Measurements from ENCODE around the gene MED13. TPM values are rescaled to one million over a fixed set of nuclear protein-coding genes. Genes with fewer than 3 reads are reported as not detected.

MED13 gene
- total RNA-seq, 1 donor from 2014 or later = 59.9 TPM

GRCh38 chr17:62045517-62045916 lies 19.6 kb downstream of the MED13 start:
- DNase-seq (ENCODE audit: extremely low spot score in 2 of 2) = no peak
- H3K27ac ChIP-seq = no peak overlapping the region
- no peaks in the 10 kb centered on the region for H3K9me3 ChIP-seq
- peaks cover 24% of the 10 kb centered on the region for H3K4me1 ChIP-seq
- no peak overlapping the region for H3K4me3 ChIP-seq
- no peaks in the 10 kb centered on the region for H3K27me3 ChIP-seq
- TF ChIP-seq CTCF (IDR thresholded peaks at IDR 0.05) = no peak
- TF ChIP-seq POLR2A (IDR thresholded peaks at IDR 0.05) = no peak
- no peak for TF ChIP-seq POLR2AphosphoS5 (IDR thresholded peaks at IDR 0.05; ENCODE audit: insufficient read depth in 1 of 2, low read depth in 1 of 2)
- H3K36me3 ChIP-seq = peaks cover 0 to 18% of the 10 kb centered on the region in 2 donors
- intact Hi-C loops (cut with DNase I) = no loop called here

DNA sequence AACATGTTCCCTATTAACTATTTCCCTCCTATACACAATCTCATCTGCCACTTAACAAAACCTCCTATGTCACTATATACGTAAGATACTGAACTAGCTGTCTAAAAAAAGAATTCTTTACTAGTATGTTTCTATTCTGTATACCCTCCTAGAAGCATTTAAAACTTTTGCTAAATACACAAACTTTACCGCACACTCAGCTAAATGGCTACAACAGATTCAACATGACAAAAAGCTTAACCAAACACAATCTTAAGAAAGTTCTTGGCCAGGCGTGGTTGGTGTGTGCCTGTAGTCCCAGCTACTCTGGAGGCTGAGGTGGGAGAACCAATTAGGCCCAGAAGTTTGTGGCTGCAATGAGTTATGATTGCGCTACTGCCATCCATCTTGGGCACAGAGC lies 20.0 kb downstream of the MED13 start:
- intact Hi-C loops (cut with DNase I) = no loop called here
- Histone ChIP-seq H3K27me3 (no peaks in the 10 kb centered on the region), H3K9me3 (no peaks in the 10 kb centered on the region), H3K36me3 (peaks cover 0 to 18% of the 10 kb centered on the region in 2 donors), H3K4me3 (no peak overlapping the region), H3K27ac (no peak overlapping the region), H3K4me1 (peaks cover 23% of the 10 kb centered on the region)
- no peak for TF ChIP-seq POLR2AphosphoS5 (IDR thresholded peaks at IDR 0.05; ENCODE audit: insufficient read depth in 1 of 2, low read depth in 1 of 2)
- no peak for TF ChIP-seq POLR2A (IDR thresholded peaks at IDR 0.05)
- TF ChIP-seq CTCF (IDR thresholded peaks at IDR 0.05) = no peak
- DNase-seq (ENCODE audit: extremely low spot score in 2 of 2) = no peak

DNA sequence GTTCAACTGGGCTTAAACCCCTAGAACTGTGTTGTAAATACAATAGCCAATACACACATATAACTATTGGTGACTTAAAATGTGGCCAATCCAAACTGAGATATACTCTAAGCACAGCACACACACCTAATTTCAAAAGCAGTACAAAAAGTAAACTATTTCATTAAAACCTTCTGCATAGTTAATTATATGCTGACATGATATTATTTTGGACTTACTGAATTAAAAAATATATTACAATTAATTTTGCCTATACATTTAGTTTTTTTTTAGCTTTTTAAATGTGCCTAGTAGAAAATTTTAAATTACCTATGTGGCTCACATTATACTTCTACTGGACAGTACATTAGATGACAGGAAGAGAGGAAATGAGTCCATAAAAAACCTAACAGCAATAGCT lies 21.5 kb downstream of the MED13 start:
- Histone ChIP-seq H3K4me3 (no peak overlapping the region), H3K27ac (no peak overlapping the region), H3K36me3 (peaks cover 0 to 14% of the 10 kb centered on the region in 2 donors), H3K9me3 (no peaks in the 10 kb centered on the region), H3K4me1 (peaks cover 23% of the 10 kb centered on the region), H3K27me3 (no peaks in the 10 kb centered on the region)
- no peak for DNase-seq (ENCODE audit: extremely low spot score in 2 of 2)
- TF ChIP-seq POLR2AphosphoS5 (IDR thresholded peaks at IDR 0.05; ENCODE audit: insufficient read depth in 1 of 2, low read depth in 1 of 2) (no peak), CTCF (IDR thresholded peaks at IDR 0.05) (no peak), POLR2A (IDR thresholded peaks at IDR 0.05) (no peak)
- intact Hi-C loops (cut with DNase I) = no loop called here

- H3K9me3 ChIP-seq = no peaks in the 10 kb centered on the region
- no peak overlapping the region for H3K4me3 ChIP-seq
- intact Hi-C loops (cut with DNase I) = no loop called here
- TF ChIP-seq POLR2AphosphoS5 (IDR thresholded peaks at IDR 0.05; ENCODE audit: insufficient read depth in 1 of 2, low read depth in 1 of 2) = no peak
- no peak for TF ChIP-seq POLR2A (IDR thresholded peaks at IDR 0.05)
- TF ChIP-seq CTCF (IDR thresholded peaks at IDR 0.05) = no peak
- no peak for DNase-seq (ENCODE audit: extremely low spot score in 2 of 2)
- peaks cover 0 to 14% of the 10 kb centered on the region in 2 donors for H3K36me3 ChIP-seq
- no peak overlapping the region for H3K27ac ChIP-seq
- H3K4me1 ChIP-seq = peaks cover 23% of the 10 kb centered on the region
- no peaks in the 10 kb centered on the region for H3K27me3 ChIP-seq
These were observed 21.9 kb downstream of the MED13 start for GRCh38 chr17:62043140-62043539.

- no peak for DNase-seq (ENCODE audit: extremely low spot score in 2 of 2)
- no peak overlapping the region for H3K27ac ChIP-seq
- TF ChIP-seq POLR2A (IDR thresholded peaks at IDR 0.05) = no peak
- no peak for TF ChIP-seq POLR2AphosphoS5 (IDR thresholded peaks at IDR 0.05; ENCODE audit: insufficient read depth in 1 of 2, low read depth in 1 of 2)
- no peak for TF ChIP-seq CTCF (IDR thresholded peaks at IDR 0.05)
- H3K27me3 ChIP-seq = no peaks in the 10 kb centered on the region
- H3K4me1 ChIP-seq = peaks cover 11% of the 10 kb centered on the region
- peaks cover 0 to 13% of the 10 kb centered on the region in 2 donors for H3K36me3 ChIP-seq
- no peak overlapping the region for H3K4me3 ChIP-seq
- intact Hi-C loops (cut with DNase I) = no loop called here
- H3K9me3 ChIP-seq = no peaks in the 10 kb centered on the region
These were observed 26.8 kb downstream of the MED13 start for GRCh38 chr17:62038248-62038647.

Measured in vagina (tissue), 2 donors.